ENCODE measurements around the gene LGR5. TPM values are rescaled to one million over a fixed set of nuclear protein-coding genes. Genes with fewer than 3 reads are reported as not detected.

The LGR5 gene
- total and polyA plus RNA-seq, 2 of the 8 experiments (the other 6 are each of a cell fraction or from before 2014, with no cell fraction given) = 0.08 to 0.19 TPM

- Histone ChIP-seq H3K27me3 (replicated peaks in 1 of 4; ENCODE audit: control insufficient read depth in 3 of 4, extremely low read depth in 1 of 4, insufficient read depth in 3 of 4, low read length in 3 of 4) (peaks cover 0 to 1% (median 0%) of the 10 kb centered on the region in 4 experiments; a peak in 1 of 7 replicates), H3K9me3 (ENCODE audit: insufficient read depth in 2 of 2, low read depth in 1 of 2, low read length in 1 of 2) (no peaks in the 10 kb centered on the region), H3K18ac (ENCODE audit: extremely low read depth, low read length) (no peak overlapping the region), H3K79me2 (ENCODE audit: control insufficient read depth in 1 of 2, insufficient read depth in 2 of 2, low read length in 2 of 2) (no peaks in the 10 kb centered on the region), H2BK20ac (ENCODE audit: low read length) (no peak overlapping the region), H3K56ac (replicated peaks; ENCODE audit: insufficient read length, low read depth, low read length) (no peak overlapping the region), H3K14ac (ENCODE audit: insufficient read length) (no peak overlapping the region), H2BK12ac (ENCODE audit: low read depth, low read length) (no peak overlapping the region), H2AK5ac (ENCODE audit: low read depth, low read length) (no peak overlapping the region), H4K5ac (ENCODE audit: insufficient read length, low read depth, low read length) (no peak overlapping the region), H2BK120ac (replicated peaks; ENCODE audit: low read depth, low read length) (no peak overlapping the region), H3K23ac (ENCODE audit: insufficient read length) (no peak overlapping the region), H2BK15ac (ENCODE audit: low read length) (no peak overlapping the region), H4K8ac (ENCODE audit: extremely low read depth, insufficient read depth, low read length) (no peak overlapping the region), H4K20me1 (replicated peaks in 1 of 2; ENCODE audit: control insufficient read depth in 1 of 2, insufficient read depth in 2 of 2, low read length in 2 of 2) (no peaks in the 10 kb centered on the region), H3K4ac (replicated peaks; ENCODE audit: insufficient read length, low read depth, low read length) (no peak overlapping the region), H3K4me1 (replicated peaks in 1 of 4; ENCODE audit: control insufficient read depth in 3 of 4, insufficient read depth in 4 of 4, low read length in 3 of 4) (no peaks in the 10 kb centered on the region), H2AFZ (ENCODE audit: low read length) (no peak overlapping the region), H3K27ac (ENCODE audit: low read depth, low read length) (no peak overlapping the region), H3K9ac (replicated peaks in 1 of 4; ENCODE audit: extremely low read depth in 1 of 4, low read depth in 3 of 4, low read length in 3 of 4) (no peak overlapping the region), H3K36me3 (ENCODE audit: control insufficient read depth in 2 of 4, insufficient read depth in 4 of 4, low read length in 3 of 4) (no peaks in the 10 kb centered on the region), H3K23me2 (ENCODE audit: low read depth, low read length) (no peaks in the 10 kb centered on the region), H4K91ac (replicated peaks; ENCODE audit: insufficient read length, low read length) (no peak overlapping the region), H3K4me2 (ENCODE audit: insufficient read depth in 1 of 2, low read depth in 2 of 2, low read length in 2 of 2) (no peak overlapping the region), H3K4me3 (ENCODE audit: extremely low read depth in 1 of 4, insufficient read depth in 2 of 4, low read depth in 3 of 4, low read length in 4 of 4) (no peak overlapping the region), H2BK5ac (ENCODE audit: low read depth, low read length) (no peak overlapping the region), H3K79me1 (ENCODE audit: low read depth, low read length) (no peaks in the 10 kb centered on the region)
- TF ChIP-seq JUND (IDR thresholded peaks at IDR 0.05; ENCODE audit: low read length) (peak; percentile 58; the same call in 1 of the 2 replicates), E2F6 (IDR thresholded peaks at IDR 0.05) (no peak)
- ChIA-PET CTCF (ENCODE audit: partially characterized antibody) (interaction anchor here (0.9 to 1.5 kb wide), 3 partner anchors 11 to 162 kb away, joined by 3 to 4 read pairs (median 3); no protein-coding TSS in a partner anchor), POLR2A (ENCODE audit: partially characterized antibody) (no interaction called here)
- WGBS, 2 experiments (ENCODE audit: extremely low coverage in 1 of 2, insufficient coverage in 1 of 2, insufficient read length in 1 of 2, insufficient replicate concordance in 2 of 2, low coverage in 1 of 2, low lambda C conversion rate in 2 of 2, missing lambda C conversion rate in 1 of 2) = 79% methylated on average over 4 of the region's 4 CpGs; no CpG with 5 or more reads in 1 of the 2 experiments
- DNase-seq (ENCODE audit: low read depth in 1 of 2, low spot score in 2 of 2) (peak in 1 of 2 experiments; percentile 34), FAIRE-seq (no peak)
Observed at GRCh38 chr12:71556875-71557274, 117.3 kb downstream of the LGR5 start.
